Keratinocyte (primary cell): ENCODE results near the gene LCE6A. TPM values are rescaled to one million over a fixed set of nuclear protein-coding genes. Genes with fewer than 3 reads are reported as not detected.
A peak's percentile ranks its signal among the peaks of the same experiment; 100 is the strongest.

Experiments used
- DNase-seq: peaks from one replicate; pipeline ENCODE4 v3.0.0-alpha.2; 2011; ENCODE audit warnings: low read depth, missing footprints, low spot score
- FAIRE-seq: peaks from 2 replicates; lab custom pipeline; 2011; peaks lifted over from hg19 to GRCh38; lab: Jason Lieb, UNC
- H2AFZ ChIP-seq: 2 replicates; pipeline ENCODE4 v1.6.0; 2012; ENCODE audit warnings: low read length, control low read depth, inconsistent platforms; ENCODE audit not compliant: control insufficient read depth
- H3K27ac ChIP-seq: 2 replicates; pipeline ENCODE4 v1.5.1; 2011; ENCODE audit warnings: low read length; ENCODE audit not compliant: control insufficient read depth, insufficient read depth
- H3K27me3 ChIP-seq: 3 replicates; pipeline ENCODE4 v1.6.0; 2011; ENCODE audit warnings: low read length; ENCODE audit not compliant: control insufficient read depth, insufficient read depth; ENCODE audit errors: extremely low read depth
- H3K36me3 ChIP-seq, 2 experiments: 2 replicates in 1 of 2; 3 replicates in 1 of 2; pipeline ENCODE4 v1.5.1; 2011; ENCODE audit warnings: low read length in 2 of 2, mild to moderate bottlenecking in 1 of 2; ENCODE audit not compliant: control insufficient read depth in 2 of 2, insufficient read depth in 2 of 2; ENCODE audit errors: extremely low read depth in 1 of 2
- H3K4me1 ChIP-seq: 3 replicates; pipeline ENCODE4 v1.5.1; 2011; ENCODE audit warnings: low read length; ENCODE audit not compliant: control insufficient read depth, insufficient read depth; ENCODE audit errors: extremely low read depth
- H3K4me2 ChIP-seq: 3 replicates; pipeline ENCODE4 v1.6.0; 2011; ENCODE audit warnings: low read depth, low read length; ENCODE audit not compliant: control insufficient read depth, insufficient read depth; ENCODE audit errors: extremely low read depth
- H3K4me3 ChIP-seq, 3 experiments: fragments of 200-600 bp in 1 of 3; sonication (generic) in 1 of 3; 2 replicates in 2 of 3; 3 replicates in 1 of 3; pipeline ENCODE4 v1.5.1; 2011 to 2016; ENCODE audit warnings: low read length in 3 of 3, mild to moderate bottlenecking in 3 of 3, control low read depth in 2 of 3, inconsistent platforms in 1 of 3, low read depth in 1 of 3, mixed read lengths in 1 of 3, mixed run types in 1 of 3, moderate library complexity in 1 of 3; ENCODE audit not compliant: control insufficient read depth in 2 of 3, insufficient read depth in 2 of 3; ENCODE audit errors: extremely low read depth in 1 of 3
- H3K79me2 ChIP-seq: 2 replicates; pipeline ENCODE4 v1.6.0; 2012; ENCODE audit warnings: low read length; ENCODE audit not compliant: control insufficient read depth, insufficient read depth
- H3K9ac ChIP-seq: 3 replicates; pipeline ENCODE4 v1.6.0; 2011; ENCODE audit warnings: low read length; ENCODE audit not compliant: control insufficient read depth, insufficient read depth; ENCODE audit errors: extremely low read depth
- H3K9me1 ChIP-seq: 3 replicates; pipeline ENCODE4 v1.6.0; 2011; ENCODE audit warnings: low read length; ENCODE audit not compliant: control insufficient read depth, insufficient read depth; ENCODE audit errors: extremely low read depth
- H3K9me3 ChIP-seq: 2 replicates; pipeline ENCODE4 v1.5.1; 2012; ENCODE audit warnings: low read depth, low read length; ENCODE audit not compliant: control insufficient read depth
- H4K20me1 ChIP-seq: 3 replicates; pipeline ENCODE4 v1.6.0; 2011; ENCODE audit warnings: low read length; ENCODE audit not compliant: control insufficient read depth, insufficient read depth; ENCODE audit errors: extremely low read depth
- EZH2 ChIP-seq: IDR thresholded peaks from one replicate; pipeline ENCODE4 v1.6.1; 2012; ENCODE audit warnings: inconsistent platforms, mild to moderate bottlenecking, low read length, moderate library complexity
- dilution Hi-C: fragments of 300-500 bp; cut with MboI; formaldehyde crosslinking; loops from one replicate; pipeline ENCODE4 v1.7.0; 2020; ENCODE audit warnings: low sequenced_read_pairs; ENCODE audit not compliant: extremely low pct_ligation_motif_present
- polyA plus RNA-seq, 5 experiments: library from polyadenylated mRNA; depleted of rRNA in 3 of 5; stranded (reverse) in 3 of 5; stranded (forward) in 1 of 5; unstranded in 1 of 5; fragments of >200 nt; gene quantifications; 1 replicate in 1 of 5; 2 replicates in 3 of 5; 3 replicates in 1 of 5; pipeline versions ENCODE4 v1.2.1 to v1.2.3, GENCODE V29; 2011 to 2012; ENCODE audit warnings: missing spikeins in 2 of 5, low read depth in 1 of 5, low replicate concordance in 1 of 5
- TF ChIP-seq, protein P1 (sequence below), 3 experiments: IDR thresholded peaks in 1 of 3; conservative IDR thresholded peaks in 1 of 3; optimal IDR thresholded peaks in 1 of 3; 2 replicates in 2 of 3; 3 replicates in 1 of 3; pipeline versions ENCODE3 to v1.5.1; 2011; ENCODE audit warnings: low read length in 3 of 3, mild to moderate bottlenecking in 3 of 3, moderate library complexity in 2 of 3, control low read depth in 1 of 3, inconsistent platforms in 1 of 3; ENCODE audit not compliant: insufficient read depth in 2 of 3; ENCODE audit errors: extremely low read depth in 1 of 3

The LCE6A gene
- polyA plus RNA-seq, 1 donor (not counting 4 experiments of a cell fraction or from before 2014, with no cell fraction given) = 0.60 TPM

DNA sequence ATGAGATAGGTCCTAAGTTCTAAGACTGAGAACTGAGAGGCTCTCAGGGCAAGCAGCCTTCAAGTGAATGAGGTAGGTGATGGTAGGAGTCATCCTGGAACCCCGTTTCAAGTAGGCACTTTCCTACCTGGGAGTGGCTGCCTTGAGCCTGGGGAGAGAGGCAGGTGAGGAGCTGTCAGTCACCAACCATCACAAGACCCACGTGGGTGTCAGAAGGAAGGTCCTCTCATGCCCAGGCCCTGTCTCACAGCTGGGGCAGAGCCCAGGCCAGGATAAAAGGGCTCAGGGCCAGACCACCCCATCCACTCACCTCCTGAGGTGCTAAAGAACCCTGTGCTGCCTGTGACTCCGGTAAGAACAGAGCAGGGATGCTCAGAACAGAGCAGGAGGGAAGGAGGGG is 46.2 kb upstream of the LCE6A start, which contains the start of gene LCE1D:
Gene LCE1D (plus strand): TSS at position 301 of the 400 bp plus-strand sequence. CDS start 1,074 bp downstream, outside the sequence.
- no peaks in the 10 kb centered on the region for H3K79me2 ChIP-seq
- no peaks in the 10 kb centered on the region for H3K27me3 ChIP-seq
- no peaks in the 10 kb centered on the region for H3K36me3 ChIP-seq
- H3K9me3 ChIP-seq = no peaks in the 10 kb centered on the region
- H2AFZ ChIP-seq = no peak within 1 kb of the TSS
- H3K4me2 ChIP-seq = no peak within 1 kb of the TSS
- DNase-seq (no peak), FAIRE-seq (no peak)
- H3K4me3 ChIP-seq = no peak within 1 kb of the TSS
- no peaks in the 10 kb centered on the region for H4K20me1 ChIP-seq
- H3K9me1 ChIP-seq = no peaks in the 10 kb centered on the region
- TF ChIP-seq EZH2 = no peak
- TF ChIP-seq, protein P1, sequence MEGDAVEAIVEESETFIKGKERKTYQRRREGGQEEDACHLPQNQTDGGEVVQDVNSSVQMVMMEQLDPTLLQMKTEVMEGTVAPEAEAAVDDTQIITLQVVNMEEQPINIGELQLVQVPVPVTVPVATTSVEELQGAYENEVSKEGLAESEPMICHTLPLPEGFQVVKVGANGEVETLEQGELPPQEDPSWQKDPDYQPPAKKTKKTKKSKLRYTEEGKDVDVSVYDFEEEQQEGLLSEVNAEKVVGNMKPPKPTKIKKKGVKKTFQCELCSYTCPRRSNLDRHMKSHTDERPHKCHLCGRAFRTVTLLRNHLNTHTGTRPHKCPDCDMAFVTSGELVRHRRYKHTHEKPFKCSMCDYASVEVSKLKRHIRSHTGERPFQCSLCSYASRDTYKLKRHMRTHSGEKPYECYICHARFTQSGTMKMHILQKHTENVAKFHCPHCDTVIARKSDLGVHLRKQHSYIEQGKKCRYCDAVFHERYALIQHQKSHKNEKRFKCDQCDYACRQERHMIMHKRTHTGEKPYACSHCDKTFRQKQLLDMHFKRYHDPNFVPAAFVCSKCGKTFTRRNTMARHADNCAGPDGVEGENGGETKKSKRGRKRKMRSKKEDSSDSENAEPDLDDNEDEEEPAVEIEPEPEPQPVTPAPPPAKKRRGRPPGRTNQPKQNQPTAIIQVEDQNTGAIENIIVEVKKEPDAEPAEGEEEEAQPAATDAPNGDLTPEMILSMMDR (optimal IDR thresholded peaks at IDR 0.05 in 1 of 3, IDR thresholded peaks at IDR 0.05 in 1 of 3, conservative IDR thresholded peaks at IDR 0.05 in 1 of 3; ENCODE audit: extremely low read depth in 1 of 3, insufficient read depth in 2 of 3, low read length in 3 of 3) = no peak
- no peaks in the 10 kb centered on the region for H3K4me1 ChIP-seq
- dilution Hi-C loops = no loop called here
- no peak within 1 kb of the TSS for H3K9ac ChIP-seq
- no peak within 1 kb of the TSS for H3K27ac ChIP-seq

DNA sequence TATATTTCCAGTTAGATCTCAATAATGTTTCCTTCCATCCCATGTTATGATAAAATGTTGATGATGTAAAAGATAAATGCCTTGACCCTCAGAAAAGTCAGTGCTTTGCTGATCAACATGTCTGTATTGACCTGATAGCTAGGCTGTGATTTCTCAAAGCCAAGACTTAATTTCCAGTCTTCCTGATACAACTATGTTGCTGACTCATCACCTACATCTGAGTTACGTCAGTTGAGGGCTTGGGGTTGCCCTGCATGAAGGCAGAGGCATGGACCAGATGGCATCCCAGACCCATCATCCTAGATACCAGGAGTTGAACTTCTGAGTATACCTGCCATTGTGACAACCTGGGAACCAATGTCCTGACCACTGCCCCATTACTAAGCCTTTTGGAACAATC is 41.3 kb upstream of the LCE6A start:
- no peaks in the 10 kb centered on the region for H3K36me3 ChIP-seq
- no peak overlapping the region for H3K9ac ChIP-seq
- DNase-seq (no peak), FAIRE-seq (peak; percentile 70)
- H3K9me3 ChIP-seq = no peaks in the 10 kb centered on the region
- H4K20me1 ChIP-seq = no peaks in the 10 kb centered on the region
- H3K27ac ChIP-seq = no peak overlapping the region
- H3K4me2 ChIP-seq = no peak overlapping the region
- TF ChIP-seq, protein P1 (optimal IDR thresholded peaks at IDR 0.05 in 1 of 3, IDR thresholded peaks at IDR 0.05 in 1 of 3, conservative IDR thresholded peaks at IDR 0.05 in 1 of 3; ENCODE audit: extremely low read depth in 1 of 3, insufficient read depth in 2 of 3, low read length in 3 of 3) = no peak
- no peak for TF ChIP-seq EZH2
- no peak overlapping the region for H3K4me3 ChIP-seq
- no peaks in the 10 kb centered on the region for H3K79me2 ChIP-seq
- no peak overlapping the region for H2AFZ ChIP-seq
- peaks cover 3% of the 10 kb centered on the region for H3K4me1 ChIP-seq
- H3K27me3 ChIP-seq = no peaks in the 10 kb centered on the region
- dilution Hi-C loops = no loop called here
- no peaks in the 10 kb centered on the region for H3K9me1 ChIP-seq
